ENCODE results near the gene SCN4B. TPM values are rescaled to one million over a fixed set of nuclear protein-coding genes. Genes with fewer than 3 reads are reported as not detected.

Gene SCN4B
- total and polyA plus RNA-seq, 2 donors (not counting 3 experiments of a cell fraction or from before 2014, with no cell fraction given) = 0.06 to 0.13 TPM

DNA sequence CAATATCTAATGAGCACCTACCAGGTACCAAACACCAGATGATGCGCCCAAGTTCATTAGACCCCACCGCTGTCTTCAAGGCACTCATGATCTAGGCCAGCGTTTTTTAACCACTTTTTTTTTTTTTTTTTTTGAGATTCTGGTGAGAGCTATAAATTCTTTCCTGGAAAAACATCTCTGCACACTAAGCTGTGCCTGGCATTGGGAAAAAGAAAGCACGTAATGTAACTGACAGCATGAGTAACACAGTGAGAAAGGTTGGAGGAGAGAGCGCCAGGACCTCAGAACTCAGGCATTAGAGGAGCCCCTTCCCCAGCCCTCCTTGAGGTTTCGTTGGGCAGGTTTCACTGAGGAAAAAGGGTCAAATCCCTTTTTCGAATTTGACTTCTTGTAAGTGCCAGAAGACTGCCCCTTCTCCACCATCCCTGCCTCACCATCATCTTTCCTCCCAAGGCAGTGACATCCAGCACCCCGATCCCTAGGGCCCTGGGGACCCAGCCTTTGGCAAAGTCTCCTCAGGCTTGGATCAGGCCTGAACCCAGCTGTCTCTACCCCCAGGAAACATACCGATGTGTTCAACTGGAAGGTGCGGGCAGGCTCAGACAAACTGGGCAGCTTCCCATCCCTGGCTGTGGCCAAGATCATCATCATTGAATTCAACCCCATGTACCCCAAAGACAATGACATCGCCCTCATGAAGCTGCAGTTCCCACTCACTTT, 39.8 kb downstream of the SCN4B start:
- Histone ChIP-seq H3K4me3 (replicated peaks in 1 of 3; ENCODE audit: insufficient read depth in 1 of 3, low read depth in 1 of 3, low read length in 3 of 3) (no peak overlapping the region), H4K20me1 (replicated peaks; ENCODE audit: control insufficient read depth, extremely low read depth, insufficient read depth, low read length) (no peaks in the 10 kb centered on the region), H3K4me2 (ENCODE audit: insufficient read depth, low read length) (no peak overlapping the region), H3K4me1 (ENCODE audit: control insufficient read depth, extremely low read depth, insufficient read depth, low read length) (no peaks in the 10 kb centered on the region), H3K27me3 (ENCODE audit: control insufficient read depth in 2 of 2, insufficient read depth in 2 of 2, low read length in 2 of 2) (no peaks in the 10 kb centered on the region), H3K79me2 (ENCODE audit: control insufficient read depth, insufficient read depth, low read length) (no peaks in the 10 kb centered on the region), H3K9ac (replicated peaks; ENCODE audit: extremely low read depth, insufficient read depth, low read length) (no peak overlapping the region), H3K9me3 (replicated peaks; ENCODE audit: control insufficient read depth, insufficient read depth, low read length) (no peaks in the 10 kb centered on the region), H3K36me3 (ENCODE audit: control insufficient read depth in 2 of 2, extremely low read depth in 1 of 2, insufficient read depth in 2 of 2, low read length in 2 of 2) (no peaks in the 10 kb centered on the region), H3K27ac (ENCODE audit: insufficient read depth, low read depth, low read length) (no peak overlapping the region), H3K9me1 (replicated peaks; ENCODE audit: control insufficient read depth, extremely low read depth, insufficient read depth, low read length) (no peaks in the 10 kb centered on the region), H2AFZ (ENCODE audit: low read depth, low read length) (no peak overlapping the region)
- BruUV-seq (replicated peaks) = no TSS peak
- DNase-seq (ENCODE audit: low read depth, low spot score) (no peak), FAIRE-seq (no peak)
- intact Hi-C loops (cut with micrococcal nuclease) = no loop called here
- POLR2A ChIA-PET = no interaction called here
- dilution Hi-C loops (cut with MboI; ENCODE audit: extremely low pct_ligation_motif_present, low sequenced_read_pairs) = no loop called here
- CTCF ChIA-PET = no interaction called here
- TF ChIP-seq GATA2 (IDR thresholded peaks at IDR 0.05; ENCODE audit: insufficient read depth, insufficient read length, low read depth, low read length) (no peak), POLR2AphosphoS5 (IDR thresholded peaks at IDR 0.05; ENCODE audit: insufficient read depth, low read depth, low read length) (no peak), JUN (IDR thresholded peaks at IDR 0.05; ENCODE audit: borderline replicate concordance, insufficient read depth, insufficient read length, low read depth) (no peak)
- TF ChIP-seq, protein P1, sequence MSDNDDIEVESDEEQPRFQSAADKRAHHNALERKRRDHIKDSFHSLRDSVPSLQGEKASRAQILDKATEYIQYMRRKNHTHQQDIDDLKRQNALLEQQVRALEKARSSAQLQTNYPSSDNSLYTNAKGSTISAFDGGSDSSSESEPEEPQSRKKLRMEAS (IDR thresholded peaks at IDR 0.05; ENCODE audit: insufficient read depth, insufficient read length) = no peak

DNA sequence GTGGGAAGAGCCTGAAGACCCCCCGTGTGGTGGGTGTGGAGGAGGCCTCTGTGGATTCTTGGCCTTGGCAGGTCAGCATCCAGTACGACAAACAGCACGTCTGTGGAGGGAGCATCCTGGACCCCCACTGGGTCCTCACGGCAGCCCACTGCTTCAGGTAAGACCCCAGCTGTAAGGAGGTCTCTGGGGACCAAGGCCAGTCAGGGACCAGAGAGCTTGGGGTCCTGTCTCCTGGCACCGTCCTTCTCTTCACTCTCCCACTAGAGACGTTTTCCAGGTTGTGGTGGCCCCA, 40.9 kb downstream of the SCN4B start:
- Histone ChIP-seq H3K4me1 (ENCODE audit: control insufficient read depth, extremely low read depth, insufficient read depth, low read length) (no peaks in the 10 kb centered on the region), H3K27me3 (ENCODE audit: control insufficient read depth in 2 of 2, insufficient read depth in 2 of 2, low read length in 2 of 2) (peaks cover 0 to 3% of the 10 kb centered on the region in 2 experiments), H2AFZ (ENCODE audit: low read depth, low read length) (no peak overlapping the region), H3K36me3 (ENCODE audit: control insufficient read depth in 2 of 2, extremely low read depth in 1 of 2, insufficient read depth in 2 of 2, low read length in 2 of 2) (no peaks in the 10 kb centered on the region), H3K9me3 (replicated peaks; ENCODE audit: control insufficient read depth, insufficient read depth, low read length) (no peaks in the 10 kb centered on the region), H3K9ac (replicated peaks; ENCODE audit: extremely low read depth, insufficient read depth, low read length) (no peak overlapping the region), H3K27ac (ENCODE audit: insufficient read depth, low read depth, low read length) (no peak overlapping the region), H3K79me2 (ENCODE audit: control insufficient read depth, insufficient read depth, low read length) (no peaks in the 10 kb centered on the region), H3K9me1 (replicated peaks; ENCODE audit: control insufficient read depth, extremely low read depth, insufficient read depth, low read length) (no peaks in the 10 kb centered on the region), H4K20me1 (replicated peaks; ENCODE audit: control insufficient read depth, extremely low read depth, insufficient read depth, low read length) (no peaks in the 10 kb centered on the region), H3K4me2 (ENCODE audit: insufficient read depth, low read length) (no peak overlapping the region), H3K4me3 (replicated peaks in 1 of 3; ENCODE audit: insufficient read depth in 1 of 3, low read depth in 1 of 3, low read length in 3 of 3) (no peak overlapping the region)
- FAIRE-seq (no peak), DNase-seq (ENCODE audit: low read depth, low spot score) (no peak)
- no TSS peak for BruUV-seq (replicated peaks)
- dilution Hi-C loops (cut with MboI; ENCODE audit: extremely low pct_ligation_motif_present, low sequenced_read_pairs) (no loop called here), intact Hi-C loops (cut with micrococcal nuclease) (no loop called here)
- TF ChIP-seq POLR2AphosphoS5 (IDR thresholded peaks at IDR 0.05; ENCODE audit: insufficient read depth, low read depth, low read length) = no peak
- no peak for TF ChIP-seq FOS (IDR thresholded peaks at IDR 0.05; ENCODE audit: borderline replicate concordance, insufficient read depth, low read length)
- TF ChIP-seq JUN (IDR thresholded peaks at IDR 0.05; ENCODE audit: borderline replicate concordance, insufficient read depth, insufficient read length, low read depth) = no peak
- TF ChIP-seq POLR2A (IDR thresholded peaks at IDR 0.05; ENCODE audit: low read depth, low read length) = no peak
- TF ChIP-seq, protein P2, sequence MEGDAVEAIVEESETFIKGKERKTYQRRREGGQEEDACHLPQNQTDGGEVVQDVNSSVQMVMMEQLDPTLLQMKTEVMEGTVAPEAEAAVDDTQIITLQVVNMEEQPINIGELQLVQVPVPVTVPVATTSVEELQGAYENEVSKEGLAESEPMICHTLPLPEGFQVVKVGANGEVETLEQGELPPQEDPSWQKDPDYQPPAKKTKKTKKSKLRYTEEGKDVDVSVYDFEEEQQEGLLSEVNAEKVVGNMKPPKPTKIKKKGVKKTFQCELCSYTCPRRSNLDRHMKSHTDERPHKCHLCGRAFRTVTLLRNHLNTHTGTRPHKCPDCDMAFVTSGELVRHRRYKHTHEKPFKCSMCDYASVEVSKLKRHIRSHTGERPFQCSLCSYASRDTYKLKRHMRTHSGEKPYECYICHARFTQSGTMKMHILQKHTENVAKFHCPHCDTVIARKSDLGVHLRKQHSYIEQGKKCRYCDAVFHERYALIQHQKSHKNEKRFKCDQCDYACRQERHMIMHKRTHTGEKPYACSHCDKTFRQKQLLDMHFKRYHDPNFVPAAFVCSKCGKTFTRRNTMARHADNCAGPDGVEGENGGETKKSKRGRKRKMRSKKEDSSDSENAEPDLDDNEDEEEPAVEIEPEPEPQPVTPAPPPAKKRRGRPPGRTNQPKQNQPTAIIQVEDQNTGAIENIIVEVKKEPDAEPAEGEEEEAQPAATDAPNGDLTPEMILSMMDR (IDR thresholded peaks at IDR 0.05; ENCODE audit: extremely low read depth in 1 of 2, insufficient read depth in 1 of 2, low read depth in 1 of 2, low read length in 2 of 2) = no peak
- TF ChIP-seq, protein P1 (IDR thresholded peaks at IDR 0.05; ENCODE audit: insufficient read depth, insufficient read length) = no peak
- TF ChIP-seq EZH2 (IDR thresholded peaks at IDR 0.05; ENCODE audit: borderline replicate concordance, low read depth, low read length, severe bottlenecking) = no peak
- no peak for TF ChIP-seq GATA2 (IDR thresholded peaks at IDR 0.05; ENCODE audit: insufficient read depth, insufficient read length, low read depth, low read length)
- no peak for TF ChIP-seq MYC (IDR thresholded peaks at IDR 0.05; ENCODE audit: low read depth, low read length)
- CTCF ChIA-PET = no interaction called here
- POLR2A ChIA-PET = no interaction called here
